Karpas-422 (cell line): ENCODE measurements around the gene GCLC. TPM values are rescaled to one million over a fixed set of nuclear protein-coding genes. Genes with fewer than 3 reads are reported as not detected.

Source experiments
- DNase-seq: peaks from one replicate; pipeline ENCODE4 v3.0.0-alpha.2; 2015
- H2AFZ ChIP-seq: fragments of 200-600 bp; sonication (generic); 2 replicates; pipeline ENCODE4 v1.6.1; 2014; ENCODE audit warnings: antibody characterized with exemption, low read length, mixed read lengths
- H3K27ac ChIP-seq: fragments of 200-600 bp; sonication (generic); 2 replicates; pipeline ENCODE4 v1.5.1; 2014; ENCODE audit warnings: mild to moderate bottlenecking, low read length, moderate library complexity
- H3K27me3 ChIP-seq: fragments of 200-600 bp; sonication (generic); 2 replicates; pipeline ENCODE4 v1.6.1; 2014; ENCODE audit warnings: low read length, mixed read lengths
- H3K36me3 ChIP-seq: fragments of 200-600 bp; sonication (generic); 2 replicates; pipeline ENCODE4 v1.6.1; 2014; ENCODE audit warnings: low read length, mixed read lengths; ENCODE audit not compliant: insufficient read depth
- H3K4me1 ChIP-seq: fragments of 200-600 bp; sonication (generic); 2 replicates; pipeline ENCODE4 v1.6.1; 2014; ENCODE audit warnings: mild to moderate bottlenecking, low read length, mixed read lengths
- H3K4me2 ChIP-seq: fragments of 200-600 bp; sonication (generic); 2 replicates; pipeline ENCODE4 v1.6.1; 2014; ENCODE audit warnings: low read length, low read depth, mild to moderate bottlenecking; ENCODE audit not compliant: poor library complexity, severe bottlenecking
- H3K4me3 ChIP-seq: fragments of 200-600 bp; sonication (generic); 2 replicates; pipeline ENCODE4 v1.5.1; 2014; ENCODE audit warnings: mild to moderate bottlenecking, antibody characterized with exemption, low read length, mixed read lengths
- H3K79me2 ChIP-seq: fragments of 200-600 bp; sonication (generic); 2 replicates; pipeline ENCODE4 v1.6.1; 2014; ENCODE audit warnings: mild to moderate bottlenecking, low read length, mixed read lengths
- H3K9ac ChIP-seq: fragments of 200-600 bp; sonication (generic); 2 replicates; pipeline ENCODE4 v1.6.0; 2014; ENCODE audit warnings: low read length
- H3K9me2 ChIP-seq: fragments of 200-600 bp; sonication (generic), shearing (Covaris generic); replicated peaks from 2 replicates; pipeline ENCODE4 v1.6.0; 2014; ENCODE audit warnings: mild to moderate bottlenecking, low read length, moderate library complexity; ENCODE audit not compliant: insufficient read depth
- H3K9me3 ChIP-seq: fragments of 300-700, 200-600 bp; sonication (generic); 2 replicates; pipeline ENCODE4 v1.6.1; 2014; ENCODE audit warnings: low read length, mixed read lengths
- H4K20me1 ChIP-seq: fragments of 200-600 bp; sonication (generic); 2 replicates; pipeline ENCODE4 v1.6.1; 2014; ENCODE audit warnings: mild to moderate bottlenecking, antibody characterized with exemption, low read length, low read depth; ENCODE audit not compliant: insufficient read depth
- total RNA-seq: library from RNA; depleted of rRNA; stranded (reverse); fragments of >200 nt; shearing (Covaris generic); gene quantifications from 2 replicates; pipeline ENCODE4 v1.2.3, GENCODE V29; 2014; ENCODE audit warnings: low replicate concordance

The GCLC gene
- total RNA-seq, 1 experiment from 2014 or later = 11.6 TPM

GRCh38 chr6:53539561-53539960 lies 5.3 kb downstream of the GCLC start:
- H3K27ac ChIP-seq = no peak overlapping the region
- H3K4me2 ChIP-seq = no peak overlapping the region
- peaks cover 22% of the 10 kb centered on the region; the same call in 1 of the 2 replicates for H4K20me1 ChIP-seq
- H3K27me3 ChIP-seq = no peaks in the 10 kb centered on the region
- DNase-seq = no peak
- H3K4me3 ChIP-seq = no peak overlapping the region
- H3K4me1 ChIP-seq = peaks cover 13% of the 10 kb centered on the region
- no peak overlapping the region for H2AFZ ChIP-seq
- no peaks in the 10 kb centered on the region for H3K9me2 ChIP-seq
- no peak overlapping the region for H3K9ac ChIP-seq
- H3K36me3 ChIP-seq = no peaks in the 10 kb centered on the region
- H3K9me3 ChIP-seq = no peaks in the 10 kb centered on the region
- 0 out of 2 replicates have a peak, but pooled peaks cover 13% of the 10 kb centered on the region for H3K79me2 ChIP-seq

GRCh38 chr6:53536561-53536960 lies 8.3 kb downstream of the GCLC start:
- H3K79me2 ChIP-seq = 0 out of 2 replicates have a peak, but pooled peaks cover 5% of the 10 kb centered on the region
- no peak overlapping the region for H3K9ac ChIP-seq
- H2AFZ ChIP-seq = no peak overlapping the region
- no peaks in the 10 kb centered on the region for H3K9me3 ChIP-seq
- no peaks in the 10 kb centered on the region for H3K4me1 ChIP-seq
- H3K4me3 ChIP-seq = no peak overlapping the region
- no peak overlapping the region for H3K27ac ChIP-seq
- no peaks in the 10 kb centered on the region for H3K36me3 ChIP-seq
- H4K20me1 ChIP-seq = peaks cover 35% of the 10 kb centered on the region
- no peaks in the 10 kb centered on the region for H3K9me2 ChIP-seq
- no peaks in the 10 kb centered on the region for H3K27me3 ChIP-seq
- no peak for DNase-seq
- no peak overlapping the region for H3K4me2 ChIP-seq

GRCh38 chr6:53532942-53533341 lies 12.0 kb downstream of the GCLC start:
- Histone ChIP-seq H3K9me2 (no peaks in the 10 kb centered on the region), H3K36me3 (no peaks in the 10 kb centered on the region), H3K4me2 (no peak overlapping the region), H4K20me1 (peaks cover 45% of the 10 kb centered on the region), H3K27me3 (no peaks in the 10 kb centered on the region), H3K9ac (no peak overlapping the region), H3K27ac (no peak overlapping the region), H3K4me1 (no peaks in the 10 kb centered on the region), H3K4me3 (no peak overlapping the region), H3K9me3 (no peaks in the 10 kb centered on the region), H2AFZ (no peak overlapping the region), H3K79me2 (0 out of 2 replicates have a peak, but pooled peaks cover 5% of the 10 kb centered on the region)
- DNase-seq = no peak

- H3K27me3 ChIP-seq = no peaks in the 10 kb centered on the region
- H3K4me1 ChIP-seq = no peaks in the 10 kb centered on the region
- H2AFZ ChIP-seq = no peak overlapping the region
- H3K27ac ChIP-seq = no peak overlapping the region
- DNase-seq = no peak
- peaks cover 52% of the 10 kb centered on the region for H4K20me1 ChIP-seq
- H3K36me3 ChIP-seq = no peaks in the 10 kb centered on the region
- H3K79me2 ChIP-seq = 0 out of 2 replicates have a peak, but pooled peaks cover 4% of the 10 kb centered on the region
- no peaks in the 10 kb centered on the region for H3K9me2 ChIP-seq
- H3K9ac ChIP-seq = no peak overlapping the region
- no peak overlapping the region for H3K4me2 ChIP-seq
- H3K4me3 ChIP-seq = no peak overlapping the region
- H3K9me3 ChIP-seq = no peaks in the 10 kb centered on the region
Observed at GRCh38 chr6:53532061-53532797, 12.7 kb downstream of the GCLC start.

GRCh38 chr6:53530780-53531386 lies 14.0 kb downstream of the GCLC start:
- Histone ChIP-seq H2AFZ (no peak overlapping the region), H3K9me3 (no peaks in the 10 kb centered on the region), H3K4me1 (no peaks in the 10 kb centered on the region), H3K27ac (no peak overlapping the region), H3K4me2 (no peak overlapping the region), H3K36me3 (no peaks in the 10 kb centered on the region), H3K9me2 (no peaks in the 10 kb centered on the region), H3K27me3 (no peaks in the 10 kb centered on the region), H4K20me1 (peaks cover 49% of the 10 kb centered on the region), H3K4me3 (no peak overlapping the region), H3K79me2 (no peaks in the 10 kb centered on the region), H3K9ac (no peak overlapping the region)
- DNase-seq = no peak

GRCh38 chr6:53530346-53530745 lies 14.6 kb downstream of the GCLC start:
- Histone ChIP-seq H3K27ac (no peak overlapping the region), H3K4me1 (no peaks in the 10 kb centered on the region), H3K9ac (no peak overlapping the region), H3K9me3 (no peaks in the 10 kb centered on the region), H4K20me1 (peaks cover 44% of the 10 kb centered on the region), H3K79me2 (no peaks in the 10 kb centered on the region), H3K4me3 (no peak overlapping the region), H2AFZ (no peak overlapping the region), H3K36me3 (no peaks in the 10 kb centered on the region), H3K4me2 (no peak overlapping the region), H3K27me3 (no peaks in the 10 kb centered on the region), H3K9me2 (no peaks in the 10 kb centered on the region)
- DNase-seq = no peak

- H2AFZ ChIP-seq = no peak overlapping the region
- H3K9me3 ChIP-seq = no peaks in the 10 kb centered on the region
- DNase-seq = no peak
- H3K9me2 ChIP-seq = no peaks in the 10 kb centered on the region
- H3K4me3 ChIP-seq = no peak overlapping the region
- H3K9ac ChIP-seq = no peak overlapping the region
- H3K27me3 ChIP-seq = no peaks in the 10 kb centered on the region
- no peaks in the 10 kb centered on the region for H3K36me3 ChIP-seq
- H3K4me1 ChIP-seq = no peaks in the 10 kb centered on the region
- no peak overlapping the region for H3K27ac ChIP-seq
- no peaks in the 10 kb centered on the region for H3K79me2 ChIP-seq
- no peak overlapping the region for H3K4me2 ChIP-seq
- H4K20me1 ChIP-seq = peaks cover 44% of the 10 kb centered on the region
Observed at GRCh38 chr6:53529324-53530036, 15.4 kb downstream of the GCLC start.

GRCh38 chr6:53528107-53528506 lies 16.8 kb downstream of the GCLC start:
- H3K27me3 ChIP-seq = no peaks in the 10 kb centered on the region
- peaks cover 42% of the 10 kb centered on the region for H4K20me1 ChIP-seq
- DNase-seq = no peak
- no peaks in the 10 kb centered on the region for H3K9me3 ChIP-seq
- H3K36me3 ChIP-seq = no peaks in the 10 kb centered on the region
- no peak overlapping the region for H3K27ac ChIP-seq
- H3K4me2 ChIP-seq = no peak overlapping the region
- H3K4me3 ChIP-seq = no peak overlapping the region
- H3K4me1 ChIP-seq = no peaks in the 10 kb centered on the region
- H3K79me2 ChIP-seq = no peaks in the 10 kb centered on the region
- no peaks in the 10 kb centered on the region for H3K9me2 ChIP-seq
- H3K9ac ChIP-seq = no peak overlapping the region
- no peak overlapping the region for H2AFZ ChIP-seq
